ENCODE results near the gene ORC6.

GRCh38 chr16:46746821-46747776 lies 57.6 kb downstream of the ORC6 start:
- no peak for TF ChIP-seq CTCF (IDR thresholded peaks at IDR 0.05; ENCODE audit: low read depth, low read length)
- no peak for TF ChIP-seq POLR2A (IDR thresholded peaks at IDR 0.05; ENCODE audit: extremely low read depth, insufficient read length)
- TF ChIP-seq MAX (IDR thresholded peaks at IDR 0.05; ENCODE audit: low read depth, low read length): no peak
